ENCODE data around the gene SH2B3.

SH2B3 gene

GRCh38 chr12:111443586-111443985 lies 37.9 kb downstream of the SH2B3 start:
- DNase-seq (ENCODE audit: low read depth in 2 of 2): no peak

- no peak for DNase-seq (ENCODE audit: low read depth in 2 of 2)
Observed at GRCh38 chr12:111444314-111444924, 38.7 kb downstream of the SH2B3 start.

- no peak for DNase-seq (ENCODE audit: low read depth in 2 of 2)
Observed at GRCh38 chr12:111444925-111445725, 39.4 kb downstream of the SH2B3 start.

GRCh38 chr12:111445726-111446581 lies 40.2 kb downstream of the SH2B3 start:
- no peak for DNase-seq (ENCODE audit: low read depth in 2 of 2)

- DNase-seq (ENCODE audit: low read depth in 2 of 2): no peak
Observed at GRCh38 chr12:111446631-111447570, 41.2 kb downstream of the SH2B3 start.

GRCh38 chr12:111447571-111448265 lies 42.0 kb downstream of the SH2B3 start:
- no peak for DNase-seq (ENCODE audit: low read depth in 2 of 2)

- DNase-seq (ENCODE audit: low read depth in 2 of 2): no peak
Observed at GRCh38 chr12:111448266-111448830, 42.6 kb downstream of the SH2B3 start.

- DNase-seq (ENCODE audit: low read depth in 2 of 2): no peak
Observed at GRCh38 chr12:111448846-111449790, 43.4 kb downstream of the SH2B3 start.

- DNase-seq (ENCODE audit: low read depth in 2 of 2): no peak
Observed at GRCh38 chr12:111450676-111451075, 45.0 kb downstream of the SH2B3 start.

- DNase-seq (ENCODE audit: low read depth in 2 of 2): no peak
Observed at GRCh38 chr12:111451232-111451631, 45.5 kb downstream of the SH2B3 start.

- no peak for DNase-seq (ENCODE audit: low read depth in 2 of 2)
Observed at GRCh38 chr12:111451649-111452129, 46.0 kb downstream of the SH2B3 start.

GRCh38 chr12:111453071-111453989 lies 47.6 kb downstream of the SH2B3 start:
- no peak for DNase-seq (ENCODE audit: low read depth in 2 of 2)

GRCh38 chr12:111454311-111454710 lies 48.6 kb downstream of the SH2B3 start:
- DNase-seq (ENCODE audit: low read depth in 2 of 2): no peak

GRCh38 chr12:111454716-111455447 lies 49.2 kb downstream of the SH2B3 start:
- no peak for DNase-seq (ENCODE audit: low read depth in 2 of 2)

GRCh38 chr12:111455448-111456320 lies 50.0 kb downstream of the SH2B3 start:
- DNase-seq (ENCODE audit: low read depth in 2 of 2): no peak

GRCh38 chr12:111457071-111457470 lies 51.3 kb downstream of the SH2B3 start:
- DNase-seq (ENCODE audit: low read depth in 2 of 2): no peak

Measured in fibroblast of skin of left biceps (primary cell).